Fibroblast of skin of right biceps (primary cell): ENCODE results near the gene SNX19.

Experiments used
- DNase-seq: peaks from one replicate; pipeline ENCODE4 v3.0.0-alpha.2; 2013

Gene SNX19

DNA sequence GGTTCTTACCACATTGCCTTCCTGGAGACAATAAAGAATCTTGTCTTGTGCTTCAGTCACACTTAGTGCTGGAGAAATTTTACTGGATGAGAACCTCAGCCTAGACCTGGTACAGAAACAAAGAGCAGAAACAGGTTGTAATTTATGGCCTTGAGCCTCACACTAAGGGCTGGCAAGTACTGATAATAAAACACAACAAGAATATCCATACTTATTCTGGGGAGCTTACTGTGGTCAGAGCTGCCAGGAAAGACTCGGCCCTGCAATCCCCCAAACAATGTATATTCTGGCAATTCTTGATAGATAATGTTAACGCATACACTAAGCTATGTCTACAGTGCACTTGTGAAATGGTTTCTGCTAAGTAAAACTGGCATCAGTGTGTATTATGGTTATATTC lies 9.7 kb downstream of the SNX19 start:
- no peak for DNase-seq

DNA sequence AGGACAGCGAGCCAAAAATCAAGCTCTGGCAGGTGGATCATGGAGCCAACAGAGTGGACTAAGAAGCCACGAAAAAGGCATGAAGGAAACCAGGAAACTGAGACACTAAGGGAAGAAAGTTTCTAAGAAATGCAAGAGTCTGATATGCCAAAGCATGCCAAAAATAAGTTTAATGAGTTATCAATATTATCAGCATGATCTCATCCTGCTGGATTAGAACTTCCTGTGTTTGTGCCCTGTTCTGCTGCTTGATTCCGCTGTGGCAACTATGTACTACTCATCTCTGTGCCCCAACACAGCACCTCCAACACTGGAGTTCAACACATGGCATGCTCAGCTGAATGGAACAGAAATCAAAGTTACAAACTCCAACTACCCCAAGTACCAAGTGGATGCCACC lies 10.8 kb downstream of the SNX19 start:
- DNase-seq = no peak

DNA sequence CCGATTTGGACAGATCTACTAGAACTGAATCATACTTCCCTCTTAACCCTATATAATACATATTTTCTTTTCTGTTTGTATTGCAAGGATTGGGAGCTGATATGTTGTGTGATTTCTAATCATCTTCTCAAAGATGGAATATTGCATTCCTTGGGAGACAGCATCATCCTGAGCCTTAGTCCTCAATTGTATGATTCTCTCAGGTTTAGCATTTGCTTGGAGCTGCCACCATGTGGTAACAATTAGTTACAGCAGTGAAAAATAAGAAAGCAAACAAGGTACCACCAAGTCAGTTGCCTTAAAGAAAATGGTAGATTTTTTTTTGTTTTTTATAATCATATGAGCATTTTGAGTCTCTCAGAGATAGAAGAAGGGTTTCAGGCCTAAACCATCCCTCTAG lies 11.9 kb downstream of the SNX19 start:
- DNase-seq = peak; percentile 23

DNA sequence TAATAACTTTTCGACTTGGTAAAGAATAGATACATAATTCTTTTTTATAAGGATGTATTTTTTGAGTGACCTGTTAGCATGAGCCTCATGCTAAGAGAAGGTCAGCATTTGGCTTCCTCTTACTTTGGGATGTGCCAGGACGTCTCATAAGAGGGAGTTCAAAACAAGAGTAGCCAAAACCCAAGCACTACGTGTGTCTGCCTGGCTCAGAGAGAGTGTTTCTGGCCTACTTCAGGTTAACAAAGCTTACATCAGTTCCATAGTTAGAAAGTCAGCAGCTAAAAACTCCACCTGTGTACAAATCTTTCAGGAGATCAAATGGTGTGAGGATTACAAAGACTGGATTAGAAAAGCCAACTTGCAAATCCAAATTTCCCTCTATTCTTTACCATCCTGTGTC lies 13.9 kb downstream of the SNX19 start:
- DNase-seq = no peak

DNA sequence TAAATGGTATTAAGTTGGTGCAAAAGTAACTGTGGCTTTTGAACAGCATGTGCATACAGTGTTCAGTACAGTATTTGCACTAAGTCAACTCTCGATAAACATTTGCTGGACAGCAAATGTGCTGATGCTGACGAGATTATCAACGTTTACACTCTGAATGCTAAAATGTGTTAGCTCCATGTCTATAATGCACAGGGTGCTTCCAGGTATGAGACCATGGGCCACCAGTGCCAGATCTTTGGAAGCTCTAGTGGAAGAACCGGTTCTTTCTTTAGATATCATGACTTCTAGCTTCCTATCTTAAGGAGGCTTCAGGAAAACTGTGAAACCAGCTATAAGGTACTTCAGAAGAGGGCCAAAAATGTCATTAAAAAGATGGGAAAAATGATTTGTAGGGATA lies 17.2 kb downstream of the SNX19 start:
- DNase-seq = no peak

DNA sequence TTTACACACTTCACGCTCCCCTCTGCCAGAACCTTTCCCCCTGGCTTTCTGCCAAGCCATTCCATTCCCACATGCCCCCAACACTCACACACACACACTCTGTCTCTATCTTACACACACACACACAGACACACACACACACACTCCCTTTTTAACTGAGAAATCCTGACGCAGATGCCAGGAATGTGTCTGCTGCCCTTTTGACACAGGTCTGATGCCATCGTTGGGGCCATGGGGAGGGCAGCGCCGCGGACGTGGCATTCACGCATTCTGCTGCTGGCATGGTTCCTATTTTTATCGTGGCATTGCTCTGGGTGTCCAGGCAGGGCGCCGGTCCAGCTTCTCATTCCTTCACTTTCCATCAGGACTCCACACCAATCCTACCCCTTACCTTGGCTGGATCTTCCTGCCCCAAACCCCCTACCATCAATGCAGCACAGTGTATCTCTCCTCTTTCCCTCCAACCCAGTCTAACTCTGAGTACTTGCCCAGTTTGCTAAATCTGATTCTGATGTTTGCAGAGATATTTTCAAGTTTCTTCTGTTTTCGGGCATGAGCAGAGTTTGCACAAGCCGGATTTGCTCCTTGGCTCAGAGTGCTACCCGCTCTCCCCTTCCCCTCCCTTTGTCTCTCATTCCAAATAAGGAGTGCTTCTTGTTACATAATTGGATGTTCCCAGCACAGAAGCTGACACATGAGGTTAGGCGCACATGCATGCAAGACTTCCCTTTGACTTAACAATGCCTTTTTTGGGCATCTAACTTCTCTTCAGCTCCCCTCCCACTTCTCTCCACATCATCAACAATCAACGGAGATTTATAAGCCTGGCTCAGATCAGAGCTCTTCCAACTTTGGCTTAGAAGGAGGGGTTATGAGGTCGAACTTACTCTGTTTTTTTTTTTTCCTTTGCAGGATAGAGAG lies 18.8 kb downstream of the SNX19 start:
- peak; percentile 96 for DNase-seq

DNA sequence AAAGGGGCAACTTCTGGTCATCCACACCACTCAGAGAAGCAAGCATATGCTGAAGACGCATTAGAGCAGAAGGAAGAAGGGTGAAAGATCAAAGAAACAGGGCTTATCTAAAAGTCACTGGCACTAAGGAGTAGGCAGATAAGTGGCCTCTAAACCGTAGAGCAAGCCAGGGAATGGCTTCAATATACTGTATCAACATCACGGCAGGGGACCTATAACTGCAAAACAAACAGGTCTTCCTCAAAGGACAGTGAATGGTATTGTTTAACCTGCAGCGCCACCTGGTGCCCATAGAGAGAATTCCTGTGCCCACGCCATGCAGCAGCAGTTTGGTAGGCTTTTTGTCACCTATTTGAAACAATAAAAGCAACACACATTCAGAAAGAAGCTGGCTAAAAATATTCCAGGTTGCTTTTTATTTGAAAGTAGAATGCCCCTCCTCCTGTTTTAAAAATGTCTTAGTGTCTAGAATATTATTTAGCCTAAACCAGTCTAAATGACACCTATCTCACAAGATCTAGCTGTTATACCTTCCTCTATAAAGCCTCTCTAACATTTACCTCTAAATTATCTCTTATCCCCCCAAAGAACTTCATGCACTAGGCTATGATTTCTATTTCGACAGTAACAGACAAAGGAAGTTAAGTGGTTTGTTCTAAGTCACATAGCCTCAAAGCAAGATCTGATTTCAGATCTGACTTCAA lies 21.8 kb downstream of the SNX19 start:
- DNase-seq = peak; percentile 66

DNA sequence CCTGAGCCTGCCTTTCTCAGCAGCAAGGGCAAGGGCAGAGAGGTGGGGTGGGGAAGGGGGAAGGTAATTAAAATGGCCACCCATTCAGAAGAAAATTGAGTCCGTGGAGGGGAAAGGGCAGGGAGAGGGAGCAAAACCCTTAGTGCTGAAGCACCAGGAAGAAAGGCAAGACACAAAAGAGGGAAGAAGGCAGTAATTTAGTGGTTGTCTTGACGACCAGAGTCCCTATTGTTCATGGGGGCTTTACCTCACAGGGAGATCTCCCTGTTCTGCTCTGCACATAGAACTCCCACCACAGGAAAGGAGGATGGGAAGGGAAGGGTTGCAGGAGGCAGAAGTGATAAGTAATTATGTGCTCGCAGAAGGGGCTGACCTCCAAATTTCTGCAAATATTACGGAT lies 23.4 kb downstream of the SNX19 start:
- DNase-seq = no peak

DNA sequence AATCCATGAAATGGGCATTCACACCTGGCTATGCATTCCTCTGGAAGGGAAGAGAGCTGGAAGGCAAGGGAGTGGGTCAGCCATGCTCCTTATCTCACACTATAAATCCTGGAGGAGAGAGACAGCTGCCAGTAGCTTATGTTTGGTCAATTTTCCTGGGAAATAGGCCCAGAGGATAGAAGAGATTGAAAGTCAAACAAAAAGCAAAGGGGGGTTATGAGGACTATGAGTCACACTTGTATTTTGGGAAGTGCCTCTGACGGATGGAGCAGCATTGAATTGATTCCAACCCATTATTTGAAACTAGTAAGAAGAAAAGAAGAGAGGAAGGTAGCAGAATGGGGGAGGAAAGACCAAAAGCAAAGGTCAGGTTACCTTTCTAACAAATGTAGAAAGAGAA lies 25.0 kb downstream of the SNX19 start:
- no peak for DNase-seq

DNA sequence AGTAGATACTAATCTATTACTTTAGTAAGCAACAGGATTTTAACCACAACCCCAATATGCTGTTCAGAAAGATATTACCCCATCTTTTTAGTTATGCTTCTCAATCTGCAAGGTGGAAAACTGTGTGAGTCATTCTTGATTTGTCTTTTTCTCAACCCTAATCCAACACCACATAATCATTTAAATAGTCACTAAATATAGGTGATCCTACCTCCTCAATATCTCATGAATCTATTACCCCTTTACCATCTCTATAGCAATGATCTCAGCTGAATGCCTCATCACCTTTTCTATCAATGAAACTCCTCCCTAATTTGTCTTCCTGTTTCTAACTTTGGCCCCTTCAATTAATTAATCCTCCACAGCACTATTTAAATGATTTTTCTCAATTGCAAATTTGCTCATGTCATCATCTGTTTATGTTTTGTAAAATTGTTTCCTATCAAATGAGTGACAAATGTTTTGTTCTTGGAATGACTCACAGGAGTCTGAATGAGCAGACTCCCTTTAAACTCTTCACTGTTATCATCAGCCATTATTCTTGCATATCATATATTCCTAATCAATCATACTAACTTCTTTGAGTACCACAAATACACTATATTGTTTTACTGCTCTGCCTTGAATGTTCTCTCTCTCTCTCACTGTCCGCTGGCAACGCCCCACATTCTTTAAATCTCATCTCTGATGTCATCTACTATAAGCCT lies 26.1 kb downstream of the SNX19 start:
- no peak for DNase-seq

DNA sequence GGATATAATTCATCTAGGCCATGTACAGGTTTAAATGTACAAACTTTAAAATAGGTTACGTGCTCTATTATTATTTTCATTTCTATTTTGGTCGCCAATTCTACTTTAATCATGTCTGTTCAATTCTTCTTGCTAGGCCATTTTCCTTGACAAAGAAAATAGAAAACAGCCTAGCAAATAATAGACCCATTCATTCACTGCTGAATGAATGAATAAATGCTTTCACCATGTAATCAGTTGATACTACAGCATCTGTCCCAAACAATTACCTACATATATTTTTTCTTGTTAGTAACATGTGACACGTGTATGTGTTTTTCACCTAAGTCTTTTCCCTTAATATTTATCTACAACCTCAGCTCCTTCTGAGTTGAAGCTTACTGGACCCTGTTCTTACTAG lies 27.5 kb downstream of the SNX19 start:
- DNase-seq = no peak

DNA sequence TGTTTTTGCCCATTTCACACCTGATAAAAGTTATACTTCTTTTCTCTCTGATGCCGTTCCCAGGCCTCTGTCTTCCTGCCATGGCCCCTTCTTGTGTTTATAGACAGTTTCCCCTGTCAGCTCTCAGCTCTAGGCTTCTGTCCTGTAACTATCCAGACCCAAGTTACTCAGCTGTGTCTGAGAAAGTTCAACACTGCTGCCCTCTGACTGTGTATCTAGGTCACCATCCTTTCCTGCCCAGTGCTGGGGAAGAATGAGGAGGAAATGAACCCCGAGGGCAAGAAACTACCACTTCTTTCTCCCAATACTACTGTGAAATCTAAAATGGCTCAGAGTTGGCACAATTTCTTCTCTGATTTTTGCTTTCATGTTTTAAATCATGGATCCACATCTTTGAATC lies 29.6 kb downstream of the SNX19 start:
- no peak for DNase-seq

DNA sequence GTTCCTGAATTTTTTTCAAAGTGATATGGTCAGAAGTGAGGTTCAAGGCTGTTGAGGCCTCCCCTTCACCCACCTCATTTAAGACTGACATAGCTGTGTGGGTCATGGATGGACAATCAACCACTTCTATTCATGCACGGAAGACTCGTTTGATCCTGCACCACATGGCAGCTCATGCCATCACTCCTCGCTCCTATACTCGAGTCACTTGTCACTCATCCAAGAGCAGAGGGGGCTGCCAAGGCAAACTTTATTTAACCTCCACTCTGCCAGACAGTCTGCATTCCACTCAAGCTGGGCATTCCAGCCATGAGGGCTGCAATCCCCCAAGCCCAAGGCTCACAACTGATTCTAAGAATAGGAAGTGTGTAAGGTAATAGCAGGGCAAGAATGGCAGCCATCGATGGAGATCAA lies 34.1 kb downstream of the SNX19 start:
- DNase-seq = peak; percentile 40

DNA sequence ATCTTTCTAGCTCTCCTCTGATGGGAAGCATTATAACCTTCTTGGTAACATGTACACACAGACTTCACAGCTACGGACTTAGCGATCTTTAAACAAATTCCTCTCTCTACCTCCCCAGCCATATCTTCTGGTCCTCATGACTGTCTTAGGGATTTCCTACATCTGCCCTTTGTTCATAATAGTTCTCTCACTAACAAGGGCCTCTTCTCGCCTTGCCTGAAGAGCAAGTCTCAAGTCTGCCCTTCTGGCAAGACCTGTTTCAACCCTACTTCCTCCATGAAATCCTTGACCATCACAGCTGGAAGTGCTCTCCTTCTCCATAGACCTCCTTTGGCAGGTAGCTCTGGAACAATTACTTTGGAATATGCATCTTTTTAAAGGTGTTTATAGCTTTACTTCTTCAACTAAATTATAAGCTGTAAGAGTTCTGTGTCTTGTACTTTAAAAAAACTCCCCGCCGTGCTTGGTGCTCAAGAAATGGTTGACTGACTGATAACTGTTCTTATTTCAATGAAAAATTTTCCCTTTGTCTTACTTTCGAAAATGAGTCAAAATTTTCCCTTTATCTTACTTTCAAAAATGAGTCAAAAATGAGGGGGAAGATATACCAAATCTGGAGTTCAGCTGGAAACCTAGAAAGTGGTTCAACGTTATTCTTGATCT lies 34.7 kb downstream of the SNX19 start:
- DNase-seq = no peak

DNA sequence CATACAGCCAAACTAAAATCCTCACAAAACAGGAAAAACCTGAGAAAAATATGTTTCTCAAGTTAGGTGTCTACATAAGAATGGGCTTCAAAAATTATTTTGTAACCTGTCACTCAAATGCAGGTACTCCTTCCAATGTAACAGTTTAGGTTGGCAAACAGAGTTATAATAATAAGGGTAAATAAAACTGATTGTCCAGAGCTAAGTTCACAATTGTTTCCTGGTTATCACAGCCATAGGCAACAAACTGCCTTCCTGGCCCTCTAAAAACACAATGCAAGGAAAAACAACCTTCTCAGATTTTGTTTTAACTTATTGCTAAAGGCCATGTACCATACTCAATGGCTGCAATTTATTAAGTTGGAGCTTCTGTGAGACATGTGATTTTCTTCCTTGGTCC lies 36.4 kb downstream of the SNX19 start:
- DNase-seq = no peak

DNA sequence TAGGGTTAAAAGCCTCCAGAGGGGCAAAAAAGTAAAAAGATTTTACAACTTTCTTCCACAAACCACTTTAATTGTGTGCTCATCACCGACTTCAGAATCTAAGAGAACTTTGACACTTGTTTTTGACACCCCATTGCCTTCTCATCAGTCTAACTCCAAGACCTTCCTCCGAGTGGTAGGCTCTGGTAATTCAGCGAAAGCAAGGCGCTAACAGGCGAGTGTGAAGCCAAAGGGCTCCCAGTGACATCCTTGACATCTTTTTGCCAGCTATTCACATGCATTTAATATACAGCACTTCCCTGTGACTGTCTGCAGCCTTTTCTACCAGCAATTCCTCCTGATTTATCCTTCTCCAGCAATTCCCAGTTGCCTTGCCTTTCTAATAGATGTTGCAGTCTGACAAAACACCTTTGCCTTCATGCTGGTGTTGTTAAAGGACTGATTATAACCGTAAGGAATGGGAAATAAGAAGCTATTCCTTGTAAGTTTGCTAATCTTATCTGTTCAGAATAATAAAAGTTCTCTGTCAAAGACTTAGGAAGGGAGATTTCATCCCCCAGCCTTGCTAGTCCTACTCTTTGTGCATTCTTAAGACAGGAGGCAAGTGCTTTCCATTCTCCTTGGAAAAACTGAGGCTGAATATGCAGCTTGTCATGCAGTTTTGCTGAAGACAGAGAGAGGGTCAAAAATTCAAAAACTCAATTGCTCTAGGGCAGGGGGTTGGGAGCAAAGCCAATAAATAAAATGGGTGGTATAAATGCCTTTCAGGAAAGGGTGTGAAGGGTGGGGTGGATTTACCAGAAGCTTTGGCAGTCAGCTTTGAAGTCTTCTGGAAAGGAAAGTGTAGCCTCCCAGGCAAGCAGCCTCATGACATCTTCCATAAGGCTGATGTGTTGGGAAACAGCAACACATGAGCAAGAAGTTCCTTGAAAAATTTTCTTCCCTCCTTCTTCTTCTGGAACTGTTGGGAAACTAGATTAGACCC lies 39.1 kb downstream of the SNX19 start:
- no peak for DNase-seq

DNA sequence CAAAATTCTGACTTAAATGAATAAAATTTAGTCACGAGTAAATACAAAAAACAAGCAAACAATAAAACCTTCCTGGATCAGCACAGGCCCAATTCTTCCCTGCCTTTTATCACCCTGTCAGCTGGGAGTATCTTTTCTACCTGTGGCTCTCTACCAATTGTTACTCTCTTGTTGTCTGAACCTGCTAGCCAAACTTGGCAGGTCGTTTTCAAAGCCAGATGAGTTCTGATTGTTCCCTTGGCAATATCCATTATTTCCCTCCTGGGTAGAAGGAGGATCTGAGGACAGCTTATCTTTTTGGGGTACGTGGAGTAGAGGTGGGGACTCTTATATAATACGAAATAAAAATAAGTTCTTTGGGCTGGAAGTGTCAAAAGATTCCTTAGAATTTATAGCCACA lies 40.2 kb downstream of the SNX19 start:
- DNase-seq = no peak

DNA sequence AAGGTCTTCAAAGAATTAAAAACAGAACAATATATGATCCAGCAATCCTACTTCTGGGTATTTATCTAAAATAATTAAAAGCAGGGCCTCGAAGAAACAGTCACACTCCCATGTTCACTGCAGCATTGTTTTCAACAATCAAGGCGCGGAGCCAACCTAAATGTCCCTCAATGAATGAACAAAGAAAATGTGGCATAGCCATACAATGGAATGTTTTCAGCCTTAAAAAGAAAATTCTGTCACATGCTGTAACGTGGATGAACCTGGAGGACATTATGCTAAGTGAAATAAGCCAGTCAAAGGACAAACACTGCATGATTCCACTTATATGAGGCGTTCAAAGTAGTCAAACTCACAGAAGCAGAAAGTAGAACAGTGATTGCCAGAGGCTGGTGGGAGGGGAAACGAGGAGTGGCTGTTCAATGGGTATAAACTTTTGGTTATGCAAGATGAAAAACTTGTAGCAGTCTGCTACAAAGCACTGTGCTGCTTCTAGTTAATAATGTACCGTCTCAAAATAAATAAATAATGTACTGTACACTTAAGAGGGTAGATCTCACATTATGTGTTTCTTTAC lies 41.2 kb downstream of the SNX19 start:
- DNase-seq = no peak

DNA sequence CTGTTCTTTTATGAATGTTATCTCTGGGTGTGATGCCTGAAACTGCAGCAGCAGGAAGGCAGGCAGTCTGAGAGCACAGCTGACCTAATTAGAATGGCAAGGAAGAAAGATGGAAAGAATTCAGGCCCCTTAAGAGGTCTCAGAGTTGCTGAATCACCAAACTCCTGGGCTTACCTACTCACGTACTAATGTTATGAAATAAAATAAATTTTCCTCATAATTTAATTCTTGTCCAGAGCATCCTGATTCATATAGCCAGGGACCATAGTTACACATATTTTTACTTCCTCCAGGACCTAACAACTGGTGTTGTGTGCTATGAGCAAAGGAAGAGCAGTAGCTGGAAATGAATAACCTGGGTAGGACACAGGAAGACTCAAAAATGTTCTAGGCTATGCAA lies 41.9 kb downstream of the SNX19 start:
- DNase-seq = peak; percentile 11

DNA sequence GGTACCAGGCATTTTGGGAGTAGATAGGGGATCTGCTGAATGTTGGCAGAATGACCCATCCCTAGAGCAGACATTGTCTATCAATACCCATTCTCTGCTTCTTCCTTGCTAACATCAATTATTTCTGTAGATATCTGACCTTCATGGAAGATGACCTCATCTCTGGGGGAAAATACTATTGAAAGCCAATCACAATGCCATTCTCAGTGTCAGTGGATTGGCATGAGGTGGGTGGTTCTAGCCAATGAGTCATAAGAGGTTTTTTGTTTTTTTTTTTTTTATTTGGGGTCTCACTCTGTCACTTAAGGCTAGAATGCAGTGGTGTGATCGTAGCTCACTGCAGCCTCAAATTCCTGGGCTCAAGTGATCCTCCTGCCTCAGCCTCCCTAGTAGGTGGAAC lies 42.5 kb downstream of the SNX19 start:
- DNase-seq = peak; percentile 65

DNA sequence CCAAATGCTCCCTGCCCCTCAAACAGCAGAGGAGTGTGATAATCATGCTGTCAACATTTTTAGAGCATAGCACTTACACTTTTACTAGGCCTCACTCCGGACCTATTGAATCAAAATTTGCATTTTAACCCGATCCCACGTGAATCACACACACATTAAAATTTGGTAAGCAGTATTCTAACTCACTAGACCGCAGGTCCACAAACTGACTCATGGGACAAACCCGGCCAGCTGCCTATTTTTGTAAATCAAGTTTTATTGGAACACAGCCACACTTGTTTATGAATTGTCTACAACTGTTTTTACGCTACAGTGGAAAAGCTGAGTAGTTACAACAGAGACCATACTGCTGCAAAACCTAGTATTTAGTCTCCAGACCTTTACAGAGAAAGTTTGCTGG lies 43.3 kb downstream of the SNX19 start:
- DNase-seq = peak; percentile 54

DNA sequence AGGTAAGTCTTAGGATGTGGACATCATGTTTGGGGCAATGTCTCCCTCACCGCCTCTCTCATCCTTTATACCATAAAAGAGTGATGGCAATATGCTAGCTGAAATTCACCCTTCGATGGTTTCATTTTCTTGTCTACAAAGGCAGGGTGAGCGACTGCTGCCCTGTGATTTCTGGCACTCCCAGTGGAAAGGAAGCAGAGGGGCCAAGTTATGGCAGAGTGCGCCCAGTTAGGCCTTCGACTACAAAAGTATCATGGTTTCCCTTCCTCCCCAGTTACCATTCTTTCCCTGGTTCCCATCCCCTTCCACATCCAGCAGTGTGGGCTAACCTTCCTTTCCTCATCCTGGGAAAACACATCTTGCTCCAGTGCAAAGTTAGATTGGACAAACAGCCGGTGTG lies 43.8 kb downstream of the SNX19 start:
- DNase-seq = no peak
